Endodermal cell (in vitro differentiated cells): ENCODE measurements around the gene ARHGAP21. TPM values are rescaled to one million over a fixed set of nuclear protein-coding genes. Genes with fewer than 3 reads are reported as not detected.

ENCODE experiments used
- DNase-seq: peaks from one replicate; pipeline ENCODE4 v3.0.0-alpha.2; 2017
- H3K27ac ChIP-seq: 2 replicates; pipeline ENCODE4 v1.5.1; 2013; ENCODE audit warnings: mild to moderate bottlenecking, low read depth, low read length, moderate library complexity
- H3K27me3 ChIP-seq: 2 replicates; pipeline ENCODE4 v1.6.1; 2013; ENCODE audit warnings: mild to moderate bottlenecking, low read length, moderate library complexity; ENCODE audit not compliant: insufficient read depth, control insufficient read depth, poor library complexity, severe bottlenecking
- H3K36me3 ChIP-seq: 2 replicates; pipeline ENCODE4 v1.7.0; 2013; ENCODE audit warnings: mild to moderate bottlenecking, low read length, moderate library complexity; ENCODE audit not compliant: control insufficient read depth, insufficient read depth
- H3K4me1 ChIP-seq: one replicate; pipeline ENCODE4 v1.7.0; 2013; ENCODE audit warnings: low read length; ENCODE audit not compliant: control insufficient read depth, insufficient read depth
- H3K4me3 ChIP-seq: 2 replicates; pipeline ENCODE4 v1.5.1; 2013; ENCODE audit warnings: mild to moderate bottlenecking, low read length, moderate library complexity
- H3K9ac ChIP-seq: 2 replicates; pipeline ENCODE4 v1.6.1; 2013; ENCODE audit warnings: mild to moderate bottlenecking, low read length, moderate library complexity; ENCODE audit not compliant: poor library complexity, severe bottlenecking; ENCODE audit errors: extremely low read depth
- H3K9me3 ChIP-seq: 2 replicates; pipeline ENCODE4 v1.6.1; 2013; ENCODE audit warnings: mild to moderate bottlenecking, low read length, moderate library complexity; ENCODE audit not compliant: control insufficient read depth
- H3K27ac Mint-ChIP-seq: 2 replicates; pipeline ENCODE4 v1.8.0; 2020; ENCODE audit warnings: mixed read lengths
- H3K27me3 Mint-ChIP-seq: 2 replicates; pipeline ENCODE4 v1.8.0; 2021; ENCODE audit warnings: mild to moderate bottlenecking, mixed read lengths; ENCODE audit not compliant: insufficient read depth
- H3K36me3 Mint-ChIP-seq: 2 replicates; pipeline ENCODE4 v1.8.0; 2020; ENCODE audit warnings: low read depth, mixed read lengths
- H3K4me1 Mint-ChIP-seq: 2 replicates; pipeline ENCODE4 v1.8.0; 2020; ENCODE audit warnings: mixed read lengths
- H3K4me3 Mint-ChIP-seq: 2 replicates; pipeline ENCODE4 v1.8.0; 2020; ENCODE audit warnings: mild to moderate bottlenecking, moderate library complexity, mixed read lengths
- H3K9me3 Mint-ChIP-seq: 2 replicates; pipeline ENCODE4 v1.8.0; 2020; ENCODE audit warnings: mild to moderate bottlenecking, mixed read lengths
- whole genome bisulfite sequencing, 2 experiments: methylation state at CpG; one replicate each; pipeline versions ENCODE4 v1.1.5 to v1.1.7; 2013; ENCODE audit warnings: missing lambda C conversion rate in 2 of 2, mixed read lengths in 1 of 2; ENCODE audit not compliant: insufficient coverage in 1 of 2, insufficient read length in 1 of 2; 5-methylcytosine and 5-hydroxymethylcytosine counted together
- total RNA-seq, 2 donors: library from RNA; stranded (reverse); fragmentation: NEBNext Ultra II Directional in 1 of 2; extraction: Animal tissue kit (Norgen Biotek cat#: 25700) in 1 of 2; gene quantifications; 2 replicates in 1 of 2; 3 replicates in 1 of 2; pipeline ENCODE4 v1.2.1, GENCODE V29; 2021
- TF ChIP-seq, protein P1 (sequence below): fragments of 200-600 bp; sonication (generic); conservative IDR thresholded peaks from 2 replicates; pipeline ENCODE4 v1.5.0; 2021; ENCODE audit warnings: antibody characterized with exemption, mild to moderate bottlenecking

The ARHGAP21 gene
- total RNA-seq, 2 donors from 2014 or later: 51.6 to 69.7 TPM

DNA sequence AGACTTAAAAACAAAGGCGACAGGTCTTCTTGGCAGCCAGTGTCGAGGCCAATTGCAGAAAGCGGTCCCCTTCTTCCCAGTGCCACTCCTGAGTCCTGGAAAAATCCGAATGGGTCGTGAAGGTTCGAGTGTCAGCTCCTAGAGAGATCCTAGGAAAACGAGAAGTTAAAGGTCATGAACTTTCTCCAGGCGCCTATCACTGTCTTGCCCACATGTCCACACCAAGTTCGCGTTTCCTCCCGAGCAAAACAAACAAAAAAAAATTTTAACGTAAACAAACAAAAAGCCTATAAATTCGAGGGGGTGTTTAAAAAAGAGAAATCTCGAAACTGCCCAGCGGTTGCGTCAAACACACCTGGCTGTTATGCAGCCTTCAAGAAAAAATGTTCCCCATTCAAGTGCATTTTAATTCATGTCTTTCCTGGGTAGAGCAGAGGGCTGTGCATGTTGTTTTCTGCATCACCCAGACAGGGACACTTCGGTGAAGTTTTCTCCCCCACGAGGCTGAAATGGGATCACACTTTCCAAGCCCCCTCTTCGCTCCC, 1.5 kb downstream of the ARHGAP21 start:
- Histone ChIP-seq H3K27me3 (no peaks in the 10 kb centered on the region), H3K27ac (peak overlapping the region; percentile 91), H3K9me3 (no peaks in the 10 kb centered on the region), H3K4me1 (no peaks in the 10 kb centered on the region), H3K4me3 (peak overlapping the region; percentile 85), H3K36me3 (peaks cover 6% of the 10 kb centered on the region), H3K9ac (peak overlapping the region; percentile 65)
- Mint-ChIP-seq H3K9me3 (no peaks in the 10 kb centered on the region), H3K4me3 (peak overlapping the region; percentile 80), H3K27me3 (peaks cover 2% of the 10 kb centered on the region), H3K27ac (peak overlapping the region; percentile 66), H3K4me1 (peaks cover 26% of the 10 kb centered on the region), H3K36me3 (no peaks in the 10 kb centered on the region)
- TF ChIP-seq, protein P1, sequence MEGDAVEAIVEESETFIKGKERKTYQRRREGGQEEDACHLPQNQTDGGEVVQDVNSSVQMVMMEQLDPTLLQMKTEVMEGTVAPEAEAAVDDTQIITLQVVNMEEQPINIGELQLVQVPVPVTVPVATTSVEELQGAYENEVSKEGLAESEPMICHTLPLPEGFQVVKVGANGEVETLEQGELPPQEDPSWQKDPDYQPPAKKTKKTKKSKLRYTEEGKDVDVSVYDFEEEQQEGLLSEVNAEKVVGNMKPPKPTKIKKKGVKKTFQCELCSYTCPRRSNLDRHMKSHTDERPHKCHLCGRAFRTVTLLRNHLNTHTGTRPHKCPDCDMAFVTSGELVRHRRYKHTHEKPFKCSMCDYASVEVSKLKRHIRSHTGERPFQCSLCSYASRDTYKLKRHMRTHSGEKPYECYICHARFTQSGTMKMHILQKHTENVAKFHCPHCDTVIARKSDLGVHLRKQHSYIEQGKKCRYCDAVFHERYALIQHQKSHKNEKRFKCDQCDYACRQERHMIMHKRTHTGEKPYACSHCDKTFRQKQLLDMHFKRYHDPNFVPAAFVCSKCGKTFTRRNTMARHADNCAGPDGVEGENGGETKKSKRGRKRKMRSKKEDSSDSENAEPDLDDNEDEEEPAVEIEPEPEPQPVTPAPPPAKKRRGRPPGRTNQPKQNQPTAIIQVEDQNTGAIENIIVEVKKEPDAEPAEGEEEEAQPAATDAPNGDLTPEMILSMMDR: no peak
- WGBS, 2 experiments: 3 to 9% methylated on average over 6 to 19 of the region's 19 CpGs
- no peak for DNase-seq

- Histone ChIP-seq H3K36me3 (peaks cover 10% of the 10 kb centered on the region), H3K9me3 (no peaks in the 10 kb centered on the region), H3K4me1 (no peaks in the 10 kb centered on the region), H3K27ac (no peak overlapping the region), H3K9ac (peak overlapping the region; percentile 47), H3K4me3 (peak overlapping the region; percentile 85), H3K27me3 (no peaks in the 10 kb centered on the region)
- no peaks in the 10 kb centered on the region for H3K9me3 Mint-ChIP-seq
- peak overlapping the region; percentile 80 for H3K4me3 Mint-ChIP-seq
- H3K27me3 Mint-ChIP-seq: peaks cover 2% of the 10 kb centered on the region
- peaks cover 26% of the 10 kb centered on the region for H3K4me1 Mint-ChIP-seq
- TF ChIP-seq, protein P1: no peak
- H3K36me3 Mint-ChIP-seq: no peaks in the 10 kb centered on the region
- WGBS, 2 experiments: 5 to 6% methylated on average over 25 to 35 of the region's 35 CpGs
- H3K27ac Mint-ChIP-seq: peak overlapping the region; percentile 38
- DNase-seq: peak; percentile 77
Measured at GRCh38 chr10:24721229-24722106, 2.2 kb downstream of the ARHGAP21 start.

GRCh38 chr10:24720096-24720495, 3.6 kb downstream of the ARHGAP21 start:
- H3K4me1 Mint-ChIP-seq: peaks cover 22% of the 10 kb centered on the region
- TF ChIP-seq, protein P1: no peak

More at GRCh38 chr10:24720096-24720495, 3.6 kb downstream of the ARHGAP21 start:
- H3K27me3 ChIP-seq: no peaks in the 10 kb centered on the region
- Mint-ChIP-seq H3K4me3 (peak overlapping the region; percentile 80), H3K27ac (no peak overlapping the region), H3K36me3 (no peaks in the 10 kb centered on the region), H3K27me3 (peaks cover 2% of the 10 kb centered on the region), H3K9me3 (no peaks in the 10 kb centered on the region)
- no peaks in the 10 kb centered on the region for H3K9me3 ChIP-seq
- no peak overlapping the region for H3K27ac ChIP-seq
- DNase-seq: no peak
- H3K9ac ChIP-seq: no peak overlapping the region
- H3K4me1 ChIP-seq: no peaks in the 10 kb centered on the region
- 30 to 34% methylated on average over 2 of the region's 2 CpGs for WGBS, 2 experiments
- H3K36me3 ChIP-seq: peaks cover 11% of the 10 kb centered on the region
- peak overlapping the region; percentile 85 for H3K4me3 ChIP-seq
